NCI-H2227 treated with DMSO at 0.1 percent for 48 hours (cell line): ENCODE data around the gene PIP5KL1.

ENCODE experiments used
- DNase-seq: peaks from one replicate; lab custom pipeline; 2025; lab: John Stamatoyannopoulos, UW

PIP5KL1 gene

GRCh38 chr9:127968700-127969383 lies 38.3 kb upstream of the PIP5KL1 start:
- DNase-seq, result no peak

DNA sequence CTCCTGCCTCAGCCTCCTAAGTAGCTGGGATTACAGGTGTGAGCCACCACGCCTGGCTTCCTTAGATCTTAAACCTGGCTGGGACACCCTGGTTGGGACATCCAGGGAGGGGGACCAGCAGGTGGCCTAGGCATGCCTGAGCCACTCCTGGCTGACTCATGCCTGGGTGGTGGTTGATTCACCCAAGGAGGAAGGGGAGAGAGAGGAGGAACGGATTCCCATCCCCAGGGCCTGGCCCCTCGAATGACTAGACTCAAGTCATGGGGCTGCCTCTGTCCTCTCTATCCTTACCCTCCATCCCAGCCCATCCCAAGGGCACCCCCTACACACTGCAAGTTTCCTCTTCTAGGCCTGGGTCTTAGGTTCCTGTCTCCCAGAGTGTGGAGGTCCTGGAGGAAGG lies 37.5 kb upstream of the PIP5KL1 start:
- no peak for DNase-seq

GRCh38 chr9:127967151-127967809 lies 36.7 kb upstream of the PIP5KL1 start:
- no peak for DNase-seq

DNA sequence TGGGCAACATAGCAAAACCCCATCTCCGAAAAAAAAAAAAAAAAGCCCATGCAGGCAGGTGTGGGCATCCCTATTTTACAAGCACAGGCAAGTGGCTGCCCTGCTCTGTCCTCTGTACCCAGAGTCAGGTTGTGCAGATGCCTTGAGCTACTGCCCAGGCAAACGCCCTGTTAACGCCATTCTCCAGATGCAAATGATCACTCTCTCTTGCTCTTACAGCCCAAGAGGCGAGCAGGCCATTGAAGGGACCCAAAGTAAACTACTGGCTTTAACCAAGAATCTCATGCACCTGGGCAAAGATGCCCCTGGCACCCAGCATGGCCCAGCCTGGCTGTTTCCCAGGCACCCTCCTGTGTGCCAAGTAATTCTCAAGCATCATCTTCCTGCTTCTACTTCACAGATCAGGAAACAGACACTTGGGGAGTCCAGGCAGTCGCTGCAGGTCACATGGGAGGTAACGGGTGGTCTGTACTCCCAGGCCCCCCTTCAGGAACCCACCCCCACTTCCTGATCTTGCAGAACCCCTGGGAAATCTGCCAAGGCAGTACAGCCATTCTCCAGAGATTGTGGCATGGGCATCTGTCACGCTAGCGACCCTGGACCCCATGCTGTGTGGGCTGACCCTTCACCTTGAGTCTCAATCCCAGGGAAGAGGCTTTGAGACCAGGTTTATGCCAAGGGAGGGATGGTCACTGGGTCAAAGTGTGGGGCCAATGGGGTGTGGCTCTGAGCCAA lies 36.0 kb upstream of the PIP5KL1 start:
- DNase-seq, result no peak

- no peak for DNase-seq
Measured at GRCh38 chr9:127965953-127966352, 35.4 kb upstream of the PIP5KL1 start.

DNA sequence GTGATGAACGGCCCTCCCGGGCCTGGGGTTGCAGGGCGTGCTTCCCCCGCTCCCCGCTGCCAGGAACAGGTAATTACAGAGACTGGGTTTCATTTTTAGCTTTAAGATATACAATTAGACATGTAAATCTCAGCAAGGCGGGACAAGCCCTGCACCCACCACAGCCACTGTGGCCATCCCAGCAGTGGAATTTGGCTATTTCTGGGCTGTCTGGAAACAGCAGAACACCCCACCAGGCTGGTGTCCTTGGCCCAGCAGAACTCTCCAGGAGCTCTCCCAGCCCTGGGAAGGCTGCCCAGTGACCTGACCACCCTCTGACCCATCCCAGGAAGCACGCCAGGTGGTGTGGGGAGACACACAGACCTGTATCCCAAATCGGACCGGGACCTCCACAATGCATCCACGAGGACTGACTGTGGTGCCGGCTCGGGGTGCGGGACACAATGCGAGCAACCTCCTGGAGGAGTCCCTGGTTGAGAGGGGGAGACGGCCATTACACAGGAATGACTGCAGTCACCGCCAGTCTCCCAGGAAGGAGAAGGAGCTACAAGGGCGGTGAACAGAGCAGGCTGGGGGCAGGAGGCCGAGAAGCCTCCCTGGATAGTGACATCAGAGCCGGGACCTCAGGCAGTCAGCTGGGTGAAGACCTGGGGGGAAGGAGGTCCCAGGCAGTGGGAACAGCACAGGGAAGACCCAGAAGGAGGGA lies 32.9 kb upstream of the PIP5KL1 start:
- no peak for DNase-seq

GRCh38 chr9:127963041-127963358 lies 32.4 kb upstream of the PIP5KL1 start:
- DNase-seq, result no peak

GRCh38 chr9:127962278-127962677 lies 31.7 kb upstream of the PIP5KL1 start:
- DNase-seq, result no peak

DNA sequence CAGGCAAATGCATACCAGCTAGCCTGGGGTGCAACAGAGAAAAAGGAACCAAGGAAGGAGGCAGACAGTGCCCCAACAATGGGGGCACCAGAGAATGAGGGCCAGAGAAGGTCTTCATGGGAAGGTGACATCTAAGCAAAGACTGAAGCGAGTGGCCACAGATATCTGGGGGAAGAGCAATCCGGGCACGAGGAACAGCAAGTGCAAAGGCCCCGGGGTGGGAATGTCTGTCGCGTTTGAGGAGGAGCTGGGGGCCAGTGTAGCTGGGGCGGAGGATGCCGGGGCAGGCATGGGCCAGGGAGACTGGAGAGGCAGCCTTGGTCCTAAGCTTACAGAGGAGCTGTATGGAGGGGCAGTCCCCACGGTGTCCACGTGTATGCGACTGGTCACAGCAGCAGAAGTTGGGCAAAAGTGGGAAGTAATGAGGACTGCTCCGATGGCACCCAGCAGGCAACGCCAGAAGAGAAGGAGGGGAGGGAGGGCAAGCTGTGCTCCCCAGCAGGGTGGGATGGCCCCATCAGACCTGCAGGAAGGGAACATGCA lies 31.1 kb upstream of the PIP5KL1 start:
- no peak for DNase-seq

DNA sequence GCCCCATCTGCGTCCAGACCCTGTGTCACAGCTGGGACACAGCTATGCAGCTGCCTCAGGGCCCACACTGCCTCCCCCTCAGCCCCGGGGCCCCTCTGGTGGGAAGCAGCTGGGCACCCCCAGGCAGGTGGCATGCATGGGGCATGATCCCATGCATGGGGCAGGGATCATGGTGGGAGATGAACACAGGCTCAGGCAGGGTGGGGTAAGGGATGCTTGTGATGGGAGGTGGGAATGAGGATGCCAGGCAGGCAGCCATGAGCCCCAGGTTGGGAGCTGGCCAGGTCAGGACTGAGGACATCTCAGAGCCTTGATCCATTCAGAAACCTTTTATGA lies 30.5 kb upstream of the PIP5KL1 start:
- DNase-seq, result no peak

GRCh38 chr9:127960410-127961154 lies 30.0 kb upstream of the PIP5KL1 start:
- no peak for DNase-seq

GRCh38 chr9:127959841-127960409 lies 29.3 kb upstream of the PIP5KL1 start:
- no peak for DNase-seq

DNA sequence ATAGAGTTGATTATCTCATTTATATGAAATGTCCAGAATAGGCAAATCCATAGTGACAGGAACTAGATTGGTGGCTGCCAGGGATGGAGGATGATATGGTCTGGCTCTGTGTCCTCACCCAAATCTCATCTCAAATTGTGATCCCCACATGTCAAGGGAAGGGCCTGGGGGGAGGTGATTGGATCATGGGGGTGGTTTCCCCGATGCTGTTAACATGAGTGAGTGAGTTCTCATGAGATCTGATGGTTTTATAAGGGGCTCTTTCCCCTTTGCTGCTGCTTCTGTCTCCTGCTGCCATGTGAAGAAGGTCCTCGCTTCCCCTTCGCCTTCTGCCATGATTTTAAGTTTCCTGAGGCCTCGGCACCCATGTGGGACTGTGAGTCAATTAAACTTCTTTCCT lies 28.8 kb upstream of the PIP5KL1 start:
- DNase-seq, result no peak

DNA sequence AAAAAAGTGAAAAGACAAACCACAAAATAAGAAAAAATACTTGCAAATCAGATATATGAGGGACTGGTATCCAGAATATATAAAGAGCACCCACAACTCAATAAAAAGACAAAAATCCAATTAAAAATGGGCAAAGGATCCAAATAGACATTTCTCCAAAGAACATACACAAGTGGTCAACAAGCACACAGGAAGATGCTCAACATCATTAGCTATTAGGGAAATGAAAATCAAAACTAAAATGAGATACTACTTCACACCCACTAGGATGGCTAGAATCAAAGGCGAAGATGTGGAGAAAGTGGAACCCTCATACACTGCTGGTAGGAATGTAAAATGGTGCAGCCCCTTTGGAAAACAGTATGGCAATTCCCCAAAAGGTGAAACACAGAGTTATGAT lies 28.2 kb upstream of the PIP5KL1 start:
- DNase-seq, result no peak

DNA sequence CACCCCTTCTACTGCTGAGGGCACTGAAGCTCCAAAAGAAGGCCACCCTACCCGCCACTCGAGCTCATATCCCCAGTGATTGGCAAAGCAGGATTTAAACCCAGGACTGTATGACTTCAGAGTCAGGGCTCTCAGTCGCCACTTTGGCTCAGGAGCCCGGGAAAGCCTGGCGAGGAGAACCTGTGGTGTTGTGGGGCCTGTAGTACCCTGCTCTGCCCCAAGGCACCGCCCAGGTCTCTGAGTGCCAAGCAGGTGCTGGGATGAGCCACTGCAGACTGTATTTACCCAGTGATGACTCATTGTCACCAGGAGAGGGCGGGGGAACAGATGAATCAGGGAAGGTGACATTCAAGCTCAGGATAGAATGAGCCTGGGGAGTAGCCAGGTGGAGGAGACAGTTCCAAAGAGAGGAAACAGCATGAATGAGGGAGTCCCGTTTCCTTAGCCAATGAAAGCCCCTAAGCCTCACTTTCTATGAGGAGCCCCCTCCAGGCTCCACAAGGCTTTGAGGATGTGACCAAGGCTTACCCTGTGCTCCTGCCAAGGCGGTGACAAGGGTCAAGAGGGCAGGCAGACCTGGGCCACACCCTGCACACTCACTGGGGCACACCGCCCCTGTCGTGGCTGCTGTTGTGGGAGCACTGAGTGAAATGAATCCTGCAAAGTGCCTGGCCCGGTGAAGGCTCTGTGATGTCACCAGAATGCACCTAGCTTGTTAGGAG lies 24.9 kb upstream of the PIP5KL1 start:
- DNase-seq, result peak; percentile 34

DNA sequence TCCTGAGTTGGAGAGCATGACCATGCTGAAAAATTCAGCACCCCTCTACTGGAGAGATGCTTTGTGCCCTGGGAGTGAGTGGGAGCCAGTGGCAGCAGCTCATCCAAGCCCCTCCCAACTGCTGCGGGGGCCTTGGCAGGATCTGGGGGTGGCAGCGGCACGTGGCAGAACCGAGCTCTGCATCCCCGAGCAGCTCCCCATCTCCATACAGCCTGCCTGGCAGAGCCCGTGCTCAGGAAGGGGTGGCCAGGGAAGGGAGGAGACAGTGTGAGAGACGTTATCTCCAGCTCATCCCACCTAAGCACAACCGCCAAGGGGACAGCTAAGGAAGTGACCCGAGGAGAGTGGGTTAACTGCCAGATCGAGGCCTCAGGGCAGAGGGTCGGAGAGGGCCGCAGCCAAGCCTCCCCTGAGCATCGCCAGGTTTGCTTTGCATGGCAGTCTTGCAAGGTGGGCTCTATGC lies 24.3 kb upstream of the PIP5KL1 start:
- DNase-seq, result no peak

DNA sequence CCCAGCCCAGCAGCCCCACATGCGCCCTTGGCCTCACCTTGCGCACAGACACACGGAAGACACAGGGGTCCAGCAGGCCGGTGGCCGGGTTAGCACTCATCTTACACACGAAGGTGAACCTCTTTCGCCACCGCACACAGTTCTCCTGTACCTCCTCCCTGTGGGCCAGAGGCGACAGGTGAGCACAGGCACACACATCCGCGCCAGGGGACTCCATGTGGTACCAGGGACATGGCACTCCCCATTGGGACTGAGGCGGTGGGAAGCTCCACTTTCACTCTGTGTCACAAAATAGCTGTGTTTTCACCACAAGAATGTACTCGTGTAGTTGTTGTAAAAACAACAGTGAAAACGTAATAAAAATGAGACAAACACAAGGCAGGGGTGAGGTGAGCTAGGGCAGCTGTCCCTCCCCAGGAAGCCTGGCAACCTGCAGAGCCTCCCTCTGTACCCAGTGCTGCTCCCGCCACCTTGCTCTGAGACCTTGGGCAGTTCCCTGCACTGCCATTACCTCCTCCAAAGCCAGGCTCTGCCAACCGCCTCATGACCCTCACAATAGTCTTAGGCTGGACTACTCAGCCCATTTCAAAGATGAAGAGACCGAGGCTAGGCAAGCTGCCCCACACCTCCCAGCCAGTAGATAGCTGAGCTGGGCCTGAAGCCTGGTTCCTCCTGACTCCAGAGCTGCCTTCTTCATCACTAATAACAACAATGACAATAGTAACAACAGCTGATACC lies 23.4 kb upstream of the PIP5KL1 start:
- DNase-seq, result no peak

- DNase-seq, result no peak
Measured at GRCh38 chr9:127953154-127953553, 22.6 kb upstream of the PIP5KL1 start.

DNA sequence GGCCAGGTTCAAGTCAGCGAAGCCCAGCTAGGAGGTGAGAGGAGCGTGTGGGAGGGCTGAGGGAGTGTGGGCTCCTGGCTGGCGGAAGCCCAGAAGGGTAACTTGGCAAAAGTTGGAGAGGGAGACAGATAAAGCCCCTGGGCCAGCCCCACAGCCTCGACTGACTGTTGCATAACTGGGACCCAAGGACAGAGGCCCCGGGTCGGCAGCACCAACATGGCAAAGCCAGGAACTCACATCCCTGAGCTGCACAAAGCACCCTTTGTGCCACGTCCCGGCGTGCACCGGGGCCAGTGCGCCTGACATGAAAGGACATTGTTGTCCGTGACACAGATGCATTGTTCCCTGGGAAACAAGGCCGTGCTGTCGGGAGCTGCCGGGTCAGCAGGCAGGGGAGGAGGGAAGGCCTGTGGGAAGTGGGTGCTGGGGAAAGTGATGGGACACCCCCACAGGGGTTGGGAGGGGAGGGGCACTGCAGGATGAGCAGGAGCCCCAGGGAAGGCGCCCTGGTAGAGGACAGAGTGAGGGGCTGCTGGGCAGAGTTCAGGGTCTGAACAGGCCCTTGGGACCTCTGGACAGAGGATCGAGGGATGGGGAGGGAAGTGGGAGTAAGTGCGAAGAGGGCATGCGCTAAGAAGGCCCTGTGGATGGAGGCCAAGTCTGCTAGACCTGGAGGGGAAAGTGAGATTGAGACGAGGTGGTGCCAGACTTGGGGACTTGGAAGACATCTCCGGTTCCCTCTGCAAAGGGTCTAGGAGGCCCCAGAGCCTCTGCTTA lies 20.1 kb upstream of the PIP5KL1 start:
- no peak for DNase-seq
